Fibroblast of lung (primary cell): ENCODE results near the gene MFSD12. TPM values are rescaled to one million over a fixed set of nuclear protein-coding genes. Genes with fewer than 3 reads are reported as not detected.

Experiments
- DNase-seq, 2 donors: peaks; one replicate each; pipeline versions ENCODE4 v3.0.0 to v3.0.0-alpha.2; 2010; ENCODE audit warnings: low read depth in 2 of 2
- H2AFZ ChIP-seq: 2 replicates; pipeline ENCODE4 v1.5.1; 2012; ENCODE audit warnings: low read length, control low read depth, inconsistent platforms
- H3K27ac ChIP-seq: 2 replicates; pipeline ENCODE4 v1.5.1; 2011; ENCODE audit warnings: low read length, control low read depth; ENCODE audit not compliant: insufficient read depth
- H3K27me3 ChIP-seq: 2 replicates; pipeline ENCODE4 v1.5.1; 2011; ENCODE audit warnings: mild to moderate bottlenecking, low read length; ENCODE audit not compliant: control insufficient read depth, insufficient read depth
- H3K36me3 ChIP-seq: 2 replicates; pipeline ENCODE4 v1.5.1; 2011; ENCODE audit warnings: low read length; ENCODE audit not compliant: control insufficient read depth, insufficient read depth
- H3K4me1 ChIP-seq: 2 replicates; pipeline ENCODE4 v1.5.1; 2011; ENCODE audit warnings: low read length; ENCODE audit not compliant: control insufficient read depth, insufficient read depth; ENCODE audit errors: extremely low read depth
- H3K4me2 ChIP-seq: 2 replicates; pipeline ENCODE4 v1.5.1; 2011; ENCODE audit warnings: low read length, control low read depth; ENCODE audit not compliant: insufficient read depth; ENCODE audit errors: extremely low read depth
- H3K4me3 ChIP-seq, 4 experiments: fragments of 200-600 bp in 1 of 4; sonication (generic) in 1 of 4; replicated peaks in 1 of 4; 2 replicates each; pipeline ENCODE4 v1.5.1; 2011 to 2016; ENCODE audit warnings: low read length in 4 of 4, low read depth in 3 of 4, mild to moderate bottlenecking in 3 of 4, control low read depth in 2 of 4, inconsistent platforms in 1 of 4, mixed read lengths in 1 of 4; ENCODE audit not compliant: insufficient read depth in 1 of 4; ENCODE audit errors: control extremely low read depth in 1 of 4
- H3K79me2 ChIP-seq: 2 replicates; pipeline ENCODE4 v1.5.1; 2012; ENCODE audit warnings: mild to moderate bottlenecking, low read length, inconsistent platforms; ENCODE audit not compliant: control insufficient read depth, insufficient read depth
- H3K9ac ChIP-seq: 2 replicates; pipeline ENCODE4 v1.5.1; 2011; ENCODE audit warnings: mild to moderate bottlenecking, low read length, control low read depth; ENCODE audit not compliant: insufficient read depth
- H3K9me3 ChIP-seq: 2 replicates; pipeline ENCODE4 v1.5.1; 2012; ENCODE audit warnings: low read depth, low read length; ENCODE audit not compliant: control insufficient read depth, insufficient read depth
- H4K20me1 ChIP-seq: 2 replicates; pipeline ENCODE4 v1.5.1; 2011; ENCODE audit warnings: low read length; ENCODE audit not compliant: control insufficient read depth, insufficient read depth; ENCODE audit errors: extremely low read depth
- EZH2 ChIP-seq: IDR thresholded peaks from 2 replicates; pipeline ENCODE4 v1.5.1; 2012; ENCODE audit warnings: low read length, control low read depth, mild to moderate bottlenecking; ENCODE audit errors: missing control alignments
- polyA plus RNA-seq, 2 donors: library from polyadenylated mRNA; depleted of rRNA in 1 of 2; stranded (reverse) in 1 of 2; unstranded in 1 of 2; fragments of >200 nt; gene quantifications; 2 replicates each; pipeline ENCODE4 v1.2.1, GENCODE V29; 2011 to 2012; ENCODE audit warnings: missing spikeins in 1 of 2
- total RNA-seq: library from RNA; depleted of rRNA; stranded (reverse); fragments of >200 nt; gene quantifications from 2 replicates; pipeline ENCODE4 v1.2.1, GENCODE V29; 2014
- TF ChIP-seq, protein P1 (sequence below), 2 donors: IDR thresholded peaks in 1 of 2; conservative IDR thresholded peaks in 1 of 2; 1 replicate in 1 of 2; 2 replicates in 1 of 2; pipeline ENCODE4 v1.5.1; 2011 to 2012; ENCODE audit warnings: low read length in 2 of 2, control low read depth in 1 of 2, inconsistent platforms in 1 of 2, low read depth in 1 of 2, mild to moderate bottlenecking in 1 of 2

The MFSD12 gene
- total and polyA plus RNA-seq, 2 donors (not counting 1 experiment from before 2014, with no cell fraction given), result 20.6 to 79.9 TPM

DNA sequence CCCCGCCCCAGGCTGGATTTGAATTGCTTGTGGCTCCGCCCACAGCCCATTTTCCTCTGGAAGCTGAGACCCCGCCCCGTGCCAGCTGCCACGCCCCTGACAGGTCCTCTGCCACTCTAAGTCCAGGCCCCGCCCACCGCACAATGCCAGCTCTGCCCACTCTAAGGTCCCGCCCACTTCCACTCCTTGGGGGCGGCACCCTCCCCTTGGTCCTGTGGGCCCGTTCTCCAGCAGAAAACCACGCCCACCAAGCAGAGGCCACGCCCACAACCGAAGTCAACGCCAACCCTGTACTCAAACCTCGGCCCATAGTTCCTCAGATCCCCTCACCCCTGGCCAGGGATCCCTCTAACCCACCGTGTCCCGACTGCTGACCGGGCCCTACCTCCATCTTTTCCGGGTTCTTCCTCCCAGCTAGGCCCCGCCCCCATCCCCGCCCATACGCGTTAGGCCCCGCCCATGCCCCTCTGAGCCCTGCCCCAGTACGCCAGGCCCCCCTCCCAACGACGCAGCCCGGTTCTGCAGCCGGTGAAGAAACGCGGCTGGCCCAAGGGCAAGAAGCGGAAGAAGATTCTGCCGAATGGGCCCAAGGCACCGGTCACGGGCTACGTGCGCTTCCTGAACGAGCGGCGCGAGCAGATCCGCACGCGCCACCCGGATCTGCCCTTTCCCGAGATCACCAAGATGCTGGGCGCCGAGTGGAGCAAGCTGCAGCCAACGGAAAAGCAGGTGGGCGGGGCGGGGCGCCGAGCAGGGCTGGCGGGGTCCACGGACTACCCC, 16.7 kb upstream of the MFSD12 start:
- no peaks in the 10 kb centered on the region for H3K9me3 ChIP-seq
- no peaks in the 10 kb centered on the region for H3K79me2 ChIP-seq
- TF ChIP-seq, protein P1, sequence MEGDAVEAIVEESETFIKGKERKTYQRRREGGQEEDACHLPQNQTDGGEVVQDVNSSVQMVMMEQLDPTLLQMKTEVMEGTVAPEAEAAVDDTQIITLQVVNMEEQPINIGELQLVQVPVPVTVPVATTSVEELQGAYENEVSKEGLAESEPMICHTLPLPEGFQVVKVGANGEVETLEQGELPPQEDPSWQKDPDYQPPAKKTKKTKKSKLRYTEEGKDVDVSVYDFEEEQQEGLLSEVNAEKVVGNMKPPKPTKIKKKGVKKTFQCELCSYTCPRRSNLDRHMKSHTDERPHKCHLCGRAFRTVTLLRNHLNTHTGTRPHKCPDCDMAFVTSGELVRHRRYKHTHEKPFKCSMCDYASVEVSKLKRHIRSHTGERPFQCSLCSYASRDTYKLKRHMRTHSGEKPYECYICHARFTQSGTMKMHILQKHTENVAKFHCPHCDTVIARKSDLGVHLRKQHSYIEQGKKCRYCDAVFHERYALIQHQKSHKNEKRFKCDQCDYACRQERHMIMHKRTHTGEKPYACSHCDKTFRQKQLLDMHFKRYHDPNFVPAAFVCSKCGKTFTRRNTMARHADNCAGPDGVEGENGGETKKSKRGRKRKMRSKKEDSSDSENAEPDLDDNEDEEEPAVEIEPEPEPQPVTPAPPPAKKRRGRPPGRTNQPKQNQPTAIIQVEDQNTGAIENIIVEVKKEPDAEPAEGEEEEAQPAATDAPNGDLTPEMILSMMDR (conservative IDR thresholded peaks at IDR 0.05 in 1 of 2, IDR thresholded peaks at IDR 0.05 in 1 of 2; ENCODE audit: low read depth in 1 of 2, low read length in 2 of 2), result no peak
- TF ChIP-seq EZH2, result no peak
- no peak overlapping the region for H3K9ac ChIP-seq
- peak; percentile 89 to 93 for DNase-seq
- no peaks in the 10 kb centered on the region for H3K27me3 ChIP-seq
- H2AFZ ChIP-seq, result no peak overlapping the region
- H3K27ac ChIP-seq, result no peak overlapping the region
- peaks cover 4% of the 10 kb centered on the region for H3K4me1 ChIP-seq
- H3K36me3 ChIP-seq, result peaks cover 10% of the 10 kb centered on the region
- H3K4me2 ChIP-seq, result no peak overlapping the region
- peak overlapping the region; percentile 70 to 92 (median 83) for H3K4me3 ChIP-seq
- H4K20me1 ChIP-seq, result no peaks in the 10 kb centered on the region

DNA sequence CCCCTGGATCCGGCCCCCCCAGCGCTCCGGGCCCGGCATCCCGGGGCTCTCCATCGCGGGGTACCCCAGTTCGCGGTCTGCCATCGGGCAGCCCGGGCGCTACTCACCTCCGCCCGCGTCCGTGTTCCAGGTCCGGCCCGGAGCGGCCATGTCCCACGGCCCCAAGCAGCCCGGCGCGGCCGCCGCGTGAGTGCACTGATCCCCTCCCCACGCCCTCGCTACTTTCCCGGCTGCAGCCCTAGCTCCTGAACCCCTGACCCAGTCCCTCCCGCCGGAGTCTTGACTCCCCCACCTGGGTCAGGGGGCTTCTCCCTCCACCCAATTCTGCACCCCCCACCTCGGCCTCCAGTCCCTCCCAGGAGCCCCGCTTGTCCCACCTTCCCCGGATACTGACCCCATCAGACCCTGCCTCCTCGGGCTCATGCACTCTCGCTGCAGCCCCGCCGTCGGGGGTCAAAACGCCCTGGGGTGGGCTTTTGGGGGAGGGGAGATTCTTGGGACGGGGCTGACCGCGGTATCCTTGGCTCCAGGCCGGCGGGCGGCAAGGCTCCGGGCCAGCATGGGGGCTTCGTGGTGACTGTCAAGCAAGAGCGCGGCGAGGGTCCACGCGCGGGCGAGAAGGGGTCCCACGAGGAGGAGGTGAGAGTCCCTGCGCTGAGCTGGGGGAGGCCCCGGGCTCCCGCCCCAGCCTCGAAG, 15.9 kb upstream of the MFSD12 start:
- Histone ChIP-seq H3K4me3 (peak overlapping the region; percentile 70 to 92 (median 83)), H3K9me3 (no peaks in the 10 kb centered on the region), H2AFZ (no peak overlapping the region), H3K27me3 (no peaks in the 10 kb centered on the region), H3K27ac (peak overlapping the region; percentile 77), H3K79me2 (no peaks in the 10 kb centered on the region), H4K20me1 (no peaks in the 10 kb centered on the region), H3K9ac (peak overlapping the region; percentile 76), H3K36me3 (peaks cover 10% of the 10 kb centered on the region), H3K4me1 (peaks cover 4% of the 10 kb centered on the region), H3K4me2 (peak overlapping the region; percentile 80)
- TF ChIP-seq, protein P1 (conservative IDR thresholded peaks at IDR 0.05 in 1 of 2, IDR thresholded peaks at IDR 0.05 in 1 of 2; ENCODE audit: low read depth in 1 of 2, low read length in 2 of 2), result no peak
- no peak for TF ChIP-seq EZH2
- DNase-seq, result no peak

- TF ChIP-seq, protein P1 (conservative IDR thresholded peaks at IDR 0.05 in 1 of 2, IDR thresholded peaks at IDR 0.05 in 1 of 2; ENCODE audit: low read depth in 1 of 2, low read length in 2 of 2), result no peak
- TF ChIP-seq EZH2, result no peak
- H3K9me3 ChIP-seq, result no peaks in the 10 kb centered on the region
- no peaks in the 10 kb centered on the region for H3K79me2 ChIP-seq
- H2AFZ ChIP-seq, result peak within 1 kb of the TSS; percentile 96
- no peaks in the 10 kb centered on the region for H3K27me3 ChIP-seq
- peak within 1 kb of the TSS; percentile 92 for H3K4me2 ChIP-seq
- no peaks in the 10 kb centered on the region for H4K20me1 ChIP-seq
- no peak for DNase-seq
- H3K4me3 ChIP-seq, result peak within 1 kb of the TSS; percentile 70 to 92 (median 83)
- peak within 1 kb of the TSS; percentile 88 for H3K27ac ChIP-seq
- peaks cover 10% of the 10 kb centered on the region for H3K36me3 ChIP-seq
- peak within 1 kb of the TSS; percentile 76 for H3K9ac ChIP-seq
- peaks cover 4% of the 10 kb centered on the region for H3K4me1 ChIP-seq
Observed at GRCh38 chr19:3572855-3573161, 15.4 kb upstream of the MFSD12 start, which contains the start of gene HMG20B. HMG20B (plus strand) TSS chr19:3572944; CDS start chr19:3573310, 366 bp downstream.
